Body of pancreas (tissue), 4 donors: ENCODE data around the gene HLX. TPM values are rescaled to one million over a fixed set of nuclear protein-coding genes. Genes with fewer than 3 reads are reported as not detected.

Experiments
- ATAC-seq: fragments of 150-250 bp; one replicate; pipeline ENCODE4 v1.9.1; 2016
- DNase-seq, 4 donors: peaks; one replicate each; pipeline ENCODE4 v3.0.0-alpha.2; 2019
- H3K27ac ChIP-seq, 4 donors: fragments of 200-600 bp; sonication (generic); 1 replicate in 3 of 4; 2 replicates in 1 of 4; pipeline versions ENCODE4 v1.5.1 to v1.6.1; 2016 to 2019; ENCODE audit warnings: mild to moderate bottlenecking in 1 of 4, mixed read lengths in 1 of 4, moderate library complexity in 1 of 4
- H3K27me3 ChIP-seq, 2 donors: fragments of 200-600 bp; sonication (generic); one replicate each; pipeline ENCODE4 v1.6.0; 2016; ENCODE audit warnings: mild to moderate bottlenecking in 1 of 2
- H3K36me3 ChIP-seq, 2 donors: fragments of 200-600 bp; sonication (generic); replicated peaks in 1 of 2; 2 replicates each; pipeline ENCODE4 v1.5.1; 2016; ENCODE audit warnings: low read depth in 2 of 2; ENCODE audit not compliant: insufficient read depth in 1 of 2
- H3K4me1 ChIP-seq: fragments of 200-600 bp; sonication (generic); one replicate; pipeline ENCODE4 v1.6.0; 2016
- H3K4me3 ChIP-seq, 2 donors: fragments of 200-600 bp; sonication (generic); 1 replicate in 1 of 2; 2 replicates in 1 of 2; pipeline ENCODE4 v1.5.1; 2016 to 2019
- H3K9me3 ChIP-seq, 3 donors: fragments of 200-600 bp; sonication (generic); 1 replicate in 2 of 3; 2 replicates in 1 of 3; pipeline ENCODE4 v1.5.1; 2016
- CTCF ChIP-seq, 7 experiments: fragments of 450-650 bp in 4 of 7; fragments of 200-600 bp in 3 of 7; sonication (generic) in 3 of 7; IDR thresholded peaks; one replicate each; pipeline ENCODE4 v1.5.1; 2016 to 2019; ENCODE audit warnings: antibody characterized with exemption in 7 of 7
- POLR2A ChIP-seq, 3 donors: fragments of 450-650 bp; IDR thresholded peaks; one replicate each; pipeline ENCODE4 v1.6.1; 2016; ENCODE audit warnings: antibody characterized with exemption in 3 of 3, mild to moderate bottlenecking in 2 of 3
- WGBS, 2 donors: methylation state at CpG; one replicate each; pipeline ENCODE4 v1.1.5; 2017; 5-methylcytosine and 5-hydroxymethylcytosine counted together
- intact Hi-C: fragments of 100-400 bp; cut with DNase I; formaldehyde crosslinking; loops from one replicate; pipeline ENCODE4 v1.15.1; 2023
- total RNA-seq, 2 donors: library from RNA; depleted of rRNA; stranded (reverse); fragments of >200 nt; gene quantifications; one replicate each; pipeline ENCODE4 v1.1.0, GENCODE V29; 2016

The HLX gene
- total RNA-seq, 2 donors from 2014 or later = 1.6 to 1.8 TPM

- WGBS, 2 donors = 20 to 24% methylated on average over 42 of the region's 42 CpGs
- Histone ChIP-seq H3K4me1 (peaks cover 29% of the 10 kb centered on the region), H3K27ac (peak overlapping the region; percentile 25 to 83 (median 76)), H3K36me3 (no peaks in the 10 kb centered on the region), H3K27me3 (peaks cover 0 to 7% of the 10 kb centered on the region in 2 donors), H3K9me3 (no peaks in the 10 kb centered on the region), H3K4me3 (peak overlapping the region; percentile 69 to 74)
- no peak for ATAC-seq
- TF ChIP-seq POLR2A (IDR thresholded peaks at IDR 0.05) = no peak
- peak in 2 of 4 donors; percentile 27 to 42 for DNase-seq
- intact Hi-C loops = no loop called here
These were observed 810 bp upstream of the HLX start for GRCh38 chr1:220878191-220879075.

- ATAC-seq (peak; percentile 68), DNase-seq (peak in 3 of 4 donors; percentile 38 to 48 (median 47))
- 0% methylated on average over 33 to 87 of the region's 94 CpGs for WGBS, 2 donors
- Histone ChIP-seq H3K9me3 (no peaks in the 10 kb centered on the region), H3K27me3 (peaks cover 0 to 7% of the 10 kb centered on the region in 2 donors), H3K27ac (peak overlapping the region in 3 of 4 donors; percentile 75 to 83 (median 76)), H3K36me3 (no peaks in the 10 kb centered on the region), H3K4me1 (peaks cover 29% of the 10 kb centered on the region), H3K4me3 (peak overlapping the region; percentile 69 to 74)
- TF ChIP-seq CTCF (IDR thresholded peaks at IDR 0.05) (no peak), POLR2A (IDR thresholded peaks at IDR 0.05) (no peak)
- intact Hi-C loops = loop anchor here (10.0 kb wide), 1 partner anchor 325 kb away; no protein-coding TSS in a partner anchor
These were observed 492 bp downstream of the HLX start for GRCh38 chr1:220879509-220880361.

GRCh38 chr1:220880362-220880670, 1.1 kb downstream of the HLX start:
- Histone ChIP-seq H3K4me3 (peak overlapping the region; percentile 69 to 74), H3K4me1 (peaks cover 30% of the 10 kb centered on the region)

GRCh38 chr1:220880726-220881506, 1.7 kb downstream of the HLX start:
- no peak for ATAC-seq
- WGBS, 2 donors = 23 to 48% methylated on average over 31 to 37 of the region's 37 CpGs
- peak overlapping the region in 3 of 4 donors; percentile 34 to 83 (median 76) for H3K27ac ChIP-seq
- peak; percentile 45 to 74 (median 52) for DNase-seq
- peak overlapping the region in 1 of 2 donors; percentile 74 for H3K4me3 ChIP-seq
- peaks cover 0 to 7% of the 10 kb centered on the region in 2 donors for H3K27me3 ChIP-seq
- TF ChIP-seq POLR2A (IDR thresholded peaks at IDR 0.05) = peak in 2 of 3 donors; percentile 28 to 54
- no peak for TF ChIP-seq CTCF (IDR thresholded peaks at IDR 0.05)
- intact Hi-C loops = loop anchor here (10.0 kb wide), 1 partner anchor 324 kb away; no protein-coding TSS in a partner anchor
- H3K36me3 ChIP-seq = no peaks in the 10 kb centered on the region
- H3K4me1 ChIP-seq = peaks cover 30% of the 10 kb centered on the region
- no peaks in the 10 kb centered on the region for H3K9me3 ChIP-seq

More at GRCh38 chr1:220880362-220880670, 1.1 kb downstream of the HLX start:
- intact Hi-C loops = loop anchor here (10.0 kb wide), 1 partner anchor 324 kb away; no protein-coding TSS in a partner anchor
- ATAC-seq (no peak), DNase-seq (no peak)
- H3K27me3 ChIP-seq = peaks cover 0 to 7% of the 10 kb centered on the region in 2 donors
- no peaks in the 10 kb centered on the region for H3K36me3 ChIP-seq
- TF ChIP-seq CTCF (IDR thresholded peaks at IDR 0.05) = no peak
- TF ChIP-seq POLR2A (IDR thresholded peaks at IDR 0.05) = no peak
- WGBS, 2 donors = 21 to 22% methylated on average over 8 of the region's 8 CpGs
- H3K27ac ChIP-seq = peak overlapping the region in 3 of 4 donors; percentile 75 to 83 (median 76)
- no peaks in the 10 kb centered on the region for H3K9me3 ChIP-seq
